MCF 10A (cell line): ENCODE results near the gene SIT1. TPM values are rescaled to one million over a fixed set of nuclear protein-coding genes. Genes with fewer than 3 reads are reported as not detected.

Experiments
- Bru-seq: library from RNA; stranded (reverse); fragments of 400-500 nt; gene quantifications from one replicate; lab custom pipeline; 2021; lab: Mats Ljungman, UMichigan
- BruChase-seq, 2 experiments: library from RNA; stranded (reverse); fragments of 400-500 nt; gene quantifications; one replicate each; lab custom pipeline; 2021; lab: Mats Ljungman, UMichigan
- BruUV-seq: library from RNA; stranded (reverse); fragments of 400-500 nt; replicated peaks from 2 replicates; lab custom pipeline; 2021; lab: Mats Ljungman, UMichigan
- CTCF ChIA-PET: fragments of 300-600 bp; sonication (Branson Sonifier 250); formaldehyde crosslinking; extraction: SDS; loops from one replicate; lab custom pipeline; 2021; ENCODE audit warnings: antibody characterized with exemption, inconsistent platforms; lab: Yijun Ruan, JAX
- POLR2A ChIA-PET: fragments of 300-600, 350-650 bp; sonication (Branson Sonifier 250); formaldehyde crosslinking; extraction: SDS; loops from one replicate; lab custom pipeline; 2020; ENCODE audit warnings: antibody characterized with exemption, inconsistent platforms; lab: Yijun Ruan, JAX
- DNase-seq: peaks from one replicate; pipeline ENCODE4 v3.0.0-alpha.2; 2018; ENCODE audit not compliant: unreplicated experiment
- H3K27ac Mint-ChIP-seq: one replicate; pipeline ENCODE4 v1.8.0; 2022; ENCODE audit warnings: mild to moderate bottlenecking, low read depth, mixed read lengths; ENCODE audit not compliant: unreplicated experiment
- H3K27me3 Mint-ChIP-seq: one replicate; pipeline ENCODE4 v1.8.0; 2022; ENCODE audit warnings: mixed read lengths; ENCODE audit not compliant: insufficient read depth, unreplicated experiment
- H3K36me3 Mint-ChIP-seq: one replicate; pipeline ENCODE4 v1.8.0; 2022; ENCODE audit warnings: mild to moderate bottlenecking, moderate library complexity, mixed read lengths; ENCODE audit not compliant: insufficient read depth, unreplicated experiment
- H3K4me1 Mint-ChIP-seq: one replicate; pipeline ENCODE4 v1.8.0; 2022; ENCODE audit warnings: mixed read lengths; ENCODE audit not compliant: insufficient read depth, unreplicated experiment
- H3K4me3 Mint-ChIP-seq: one replicate; pipeline ENCODE4 v1.8.0; 2022; ENCODE audit warnings: mild to moderate bottlenecking, moderate library complexity, mixed read lengths; ENCODE audit not compliant: unreplicated experiment
- H3K9me3 Mint-ChIP-seq: one replicate; pipeline ENCODE4 v1.8.0; 2022; ENCODE audit warnings: mixed read lengths; ENCODE audit not compliant: unreplicated experiment
- intact Hi-C: fragments of 100-400 bp; cut with micrococcal nuclease; formaldehyde crosslinking; loops from 2 replicates; pipeline ENCODE4 v1.14.1; 2022
- long read RNA-seq: library from polyadenylated mRNA; stranded (forward); transcript quantifications from one replicate; pipeline ENCODE4 v2.0.0, GENCODE V29; 2022
- total RNA-seq: library from RNA; stranded (reverse); gene quantifications from 2 replicates; pipeline ENCODE4 v1.2.3, GENCODE V29; 2022
- TF ChIP-seq, protein P1 (sequence below): fragments of 200-600 bp; IDR thresholded peaks from one replicate; pipeline ENCODE4 v1.8.0; 2022; ENCODE audit warnings: antibody characterized with exemption, mild to moderate bottlenecking; ENCODE audit not compliant: unreplicated experiment

The SIT1 gene, protein sequence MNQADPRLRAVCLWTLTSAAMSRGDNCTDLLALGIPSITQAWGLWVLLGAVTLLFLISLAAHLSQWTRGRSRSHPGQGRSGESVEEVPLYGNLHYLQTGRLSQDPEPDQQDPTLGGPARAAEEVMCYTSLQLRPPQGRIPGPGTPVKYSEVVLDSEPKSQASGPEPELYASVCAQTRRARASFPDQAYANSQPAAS
- total RNA-seq (not detected in 2 replicates), Bru-seq, nascent RNA (not detected), BruChase-seq, experiment 1, labeled RNA remaining after a 6-hour chase (not detected), BruChase-seq, experiment 2, labeled RNA remaining after a 2-hour chase (not detected)
- long read RNA-seq: 0 reads

DNA sequence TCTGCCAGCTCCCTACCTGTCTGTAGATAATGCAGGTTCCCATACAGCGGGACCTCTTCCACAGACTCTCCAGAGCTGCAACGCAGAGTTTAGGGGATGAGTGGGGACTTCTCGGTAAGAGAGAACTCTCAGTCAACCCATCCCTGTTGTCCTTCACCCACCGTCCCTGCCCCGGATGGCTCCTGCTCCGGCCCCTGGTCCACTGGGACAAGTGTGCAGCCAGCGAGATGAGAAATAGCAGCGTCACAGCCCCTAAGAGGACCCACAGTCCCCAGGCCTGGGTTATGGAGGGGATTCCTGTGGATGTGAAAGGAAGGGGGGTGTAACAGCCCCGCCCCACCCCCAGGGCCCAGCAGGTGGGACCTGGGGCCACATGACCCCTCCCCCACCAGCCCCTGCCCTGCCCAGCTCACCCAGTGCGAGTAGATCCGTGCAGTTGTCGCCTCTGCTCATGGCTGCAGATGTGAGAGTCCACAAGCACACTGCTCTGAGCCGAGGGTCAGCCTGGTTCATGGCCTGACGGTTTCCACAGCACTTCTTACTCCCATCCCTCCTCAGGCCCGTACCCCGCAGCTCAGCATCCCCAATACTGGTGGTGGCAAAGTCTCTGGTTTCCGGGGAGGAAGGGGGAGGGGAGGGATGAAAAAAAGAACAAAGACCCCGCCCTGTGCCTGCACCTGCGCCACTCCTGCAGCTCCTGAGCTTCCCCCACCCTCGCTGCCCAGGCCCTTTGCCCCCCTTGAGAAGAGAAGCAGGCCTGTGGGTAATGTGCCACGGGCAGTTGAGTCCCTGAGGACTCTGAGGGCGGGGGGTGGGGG lies at the start of gene SIT1:
Gene SIT1, minus strand, starts transcription at position 591 of the 818 bp plus-strand sequence. Its CDS starts 78 bp downstream, at position 513.
- Mint-ChIP-seq H3K36me3 (no peaks in the 10 kb centered on the region), H3K4me3 (no peak within 1 kb of the TSS), H3K27ac (no peak within 1 kb of the TSS), H3K4me1 (peaks cover 5% of the 10 kb centered on the region), H3K9me3 (no peaks in the 10 kb centered on the region), H3K27me3 (no peaks in the 10 kb centered on the region)
- no TSS peak for BruUV-seq
- TF ChIP-seq, protein P1, sequence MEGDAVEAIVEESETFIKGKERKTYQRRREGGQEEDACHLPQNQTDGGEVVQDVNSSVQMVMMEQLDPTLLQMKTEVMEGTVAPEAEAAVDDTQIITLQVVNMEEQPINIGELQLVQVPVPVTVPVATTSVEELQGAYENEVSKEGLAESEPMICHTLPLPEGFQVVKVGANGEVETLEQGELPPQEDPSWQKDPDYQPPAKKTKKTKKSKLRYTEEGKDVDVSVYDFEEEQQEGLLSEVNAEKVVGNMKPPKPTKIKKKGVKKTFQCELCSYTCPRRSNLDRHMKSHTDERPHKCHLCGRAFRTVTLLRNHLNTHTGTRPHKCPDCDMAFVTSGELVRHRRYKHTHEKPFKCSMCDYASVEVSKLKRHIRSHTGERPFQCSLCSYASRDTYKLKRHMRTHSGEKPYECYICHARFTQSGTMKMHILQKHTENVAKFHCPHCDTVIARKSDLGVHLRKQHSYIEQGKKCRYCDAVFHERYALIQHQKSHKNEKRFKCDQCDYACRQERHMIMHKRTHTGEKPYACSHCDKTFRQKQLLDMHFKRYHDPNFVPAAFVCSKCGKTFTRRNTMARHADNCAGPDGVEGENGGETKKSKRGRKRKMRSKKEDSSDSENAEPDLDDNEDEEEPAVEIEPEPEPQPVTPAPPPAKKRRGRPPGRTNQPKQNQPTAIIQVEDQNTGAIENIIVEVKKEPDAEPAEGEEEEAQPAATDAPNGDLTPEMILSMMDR: no peak
- DNase-seq: no peak
- POLR2A ChIA-PET: no interaction called here
- CTCF ChIA-PET: interaction anchor here (0.6 to 0.9 kb wide), 3 partner anchors 30 to 82 kb away, joined by 3 read pairs; no protein-coding TSS in a partner anchor
- intact Hi-C loops: loop anchor here (10.0 kb wide), 1 partner anchor 254 kb away; the partner anchor contains the start of genes HRCT1 and SPAAR

DNA sequence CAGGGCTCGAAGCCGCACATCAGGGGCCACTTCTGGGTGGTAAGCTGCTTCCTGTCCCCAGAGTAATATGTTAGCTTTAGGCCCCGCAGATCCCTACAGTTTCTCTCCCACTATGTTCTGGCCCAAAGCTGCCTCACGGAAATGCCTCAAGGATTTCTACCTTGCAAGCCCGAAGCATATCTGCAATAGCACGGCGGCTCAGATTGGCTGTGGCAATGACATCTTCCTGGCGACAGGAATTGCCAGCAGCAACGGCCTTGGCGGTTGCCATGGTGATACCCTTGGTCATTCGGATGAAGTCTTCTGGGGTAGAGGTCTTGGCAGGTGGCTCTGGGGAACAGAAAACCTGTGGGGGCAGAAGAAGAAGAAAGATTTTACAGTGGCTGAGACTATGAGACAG lies 49.3 kb upstream of the SIT1 start:
- Mint-ChIP-seq H3K27ac (no peak overlapping the region), H3K4me1 (no peaks in the 10 kb centered on the region), H3K36me3 (peaks cover 24% of the 10 kb centered on the region), H3K27me3 (no peaks in the 10 kb centered on the region), H3K4me3 (no peak overlapping the region), H3K9me3 (no peaks in the 10 kb centered on the region)
- ChIA-PET CTCF (interaction anchor here (1.9 kb wide), 1 partner anchor 17 kb away, joined by 6 read pairs; no protein-coding TSS in a partner anchor), POLR2A (interaction anchor here (1.3 to 1.5 kb wide), 2 partner anchors 8 to 22 kb away, joined by 3 to 5 read pairs; no protein-coding TSS in a partner anchor)
- no peak for DNase-seq
- intact Hi-C loops: no loop called here
- TF ChIP-seq, protein P1: no peak
- no TSS peak for BruUV-seq

DNA sequence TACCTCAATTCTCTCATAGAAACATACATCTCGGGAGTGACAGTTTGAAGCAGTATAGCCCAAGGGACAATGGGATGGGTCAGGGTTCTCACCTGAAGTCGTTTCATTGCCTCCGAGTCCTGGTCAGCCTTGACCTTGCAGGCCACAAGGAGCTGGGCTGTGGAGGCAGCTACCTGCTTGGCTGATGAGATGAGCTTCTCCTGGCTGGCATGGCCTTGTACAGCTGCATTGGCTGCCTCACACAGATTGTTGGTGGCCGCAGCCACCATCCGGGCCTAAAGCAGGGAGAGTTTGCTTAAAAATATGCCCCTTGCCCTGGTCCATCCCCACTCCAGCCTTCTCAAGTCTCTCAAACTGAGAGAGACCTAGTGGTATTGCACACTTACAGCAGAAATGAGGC lies 47.5 kb upstream of the SIT1 start:
- no peaks in the 10 kb centered on the region for H3K27me3 Mint-ChIP-seq
- ChIA-PET POLR2A (interaction anchor here (1.6 kb wide), 1 partner anchor 10 kb away, joined by 3 read pairs; no protein-coding TSS in a partner anchor), CTCF (interaction anchor here (0.5 to 8.1 kb wide), 11 partner anchors 9 to 114 kb away, joined by 3 to 155 read pairs (median 5); partner anchors contain the start of genes CREB3, GBA2, RGP1 and SPAG8)
- peaks cover 19% of the 10 kb centered on the region for H3K36me3 Mint-ChIP-seq
- TF ChIP-seq, protein P1: no peak
- H3K27ac Mint-ChIP-seq: no peak overlapping the region
- H3K4me1 Mint-ChIP-seq: no peaks in the 10 kb centered on the region
- BruUV-seq: no TSS peak
- no peaks in the 10 kb centered on the region for H3K9me3 Mint-ChIP-seq
- no peak overlapping the region for H3K4me3 Mint-ChIP-seq
- intact Hi-C loops: no loop called here
- no peak for DNase-seq
